K562 (cell line): ENCODE data around the gene GSTA4. TPM values are rescaled to one million over a fixed set of nuclear protein-coding genes. Genes with fewer than 3 reads are reported as not detected.

Source experiments
- BCOR ChIP-seq: fragments of 450-650 bp; IDR thresholded peaks from 2 replicates; pipeline ENCODE4 v1.6.1; 2016
- DEAF1 ChIP-seq: fragments of 450-650 bp; formaldehyde crosslinking; IDR thresholded peaks from 2 replicates; pipeline ENCODE4 v1.4.0; 2020; ENCODE audit warnings: mild to moderate bottlenecking, moderate library complexity
- ELF2 ChIP-seq: fragments of 250-450 bp; sonication (Bioruptor Pico); IDR thresholded peaks from 2 replicates; pipeline ENCODE4 v1.5.0; 2021; ENCODE audit warnings: mild to moderate bottlenecking
- GATAD2B ChIP-seq: fragments of 450-650 bp; IDR thresholded peaks from 2 replicates; pipeline ENCODE4 v1.6.1; 2017; ENCODE audit warnings: mild to moderate bottlenecking, borderline replicate concordance
- MAZ ChIP-seq, 2 experiments: fragments of 450-650 bp in 1 of 2; sonication (generic) in 1 of 2; formaldehyde crosslinking; IDR thresholded peaks in 1 of 2; conservative IDR thresholded peaks in 1 of 2; 2 replicates each; pipeline versions ENCODE4 v1.4.0 to v1.5.0; 2020; ENCODE audit warnings: mild to moderate bottlenecking in 1 of 2, missing genetic modification reagents in 1 of 2
- MTA3 ChIP-seq: fragments of 450-650 bp; formaldehyde crosslinking; IDR thresholded peaks from 2 replicates; pipeline ENCODE4 v1.6.1; 2017; ENCODE audit warnings: mild to moderate bottlenecking, borderline replicate concordance
- NCOR1 ChIP-seq: fragments of 450-650 bp; IDR thresholded peaks from 2 replicates; pipeline ENCODE4 v1.6.1; 2016; ENCODE audit warnings: mild to moderate bottlenecking, moderate library complexity
- NR2C2 ChIP-seq, 2 experiments: fragments of 200-800 bp in 1 of 2; sonication (Bioruptor generic) in 1 of 2; sonication (generic) in 1 of 2; formaldehyde crosslinking in 1 of 2; IDR thresholded peaks; 2 replicates each; pipeline versions ENCODE4 v1.6.1 to v1.8.0; 2016 to 2022; ENCODE audit warnings: mild to moderate bottlenecking in 1 of 2, missing compliant biosample characterization in 1 of 2, missing genetic modification characterization in 1 of 2, missing genetic modification reagents in 1 of 2
- POLR2G ChIP-seq: fragments of 200-400 bp; formaldehyde crosslinking; IDR thresholded peaks from 2 replicates; pipeline ENCODE4 v1.6.1; 2017; ENCODE audit warnings: low read depth, mild to moderate bottlenecking, antibody characterized with exemption, low read length, moderate library complexity
- RNF2 ChIP-seq: sonication (generic); IDR thresholded peaks from 2 replicates; pipeline ENCODE4 v1.6.1; 2016
- STAT6 ChIP-seq: sonication (generic); formaldehyde crosslinking; IDR thresholded peaks from 2 replicates; pipeline ENCODE4 v1.8.1; 2023; ENCODE audit warnings: mild to moderate bottlenecking, missing genetic modification reagents
- TAF7 ChIP-seq: fragments of 450-650 bp; IDR thresholded peaks from 2 replicates; pipeline ENCODE4 v1.6.1; 2016; ENCODE audit warnings: missing genetic modification characterization, missing compliant biosample characterization
- TCF7 ChIP-seq: sonication (generic); IDR thresholded peaks from 2 replicates; pipeline ENCODE4 v1.6.1; 2016; ENCODE audit warnings: antibody characterized with exemption, borderline replicate concordance
- TEAD1 ChIP-seq, 2 experiments: fragments of 450-650 bp in 1 of 2; sonication (generic) in 1 of 2; formaldehyde crosslinking; IDR thresholded peaks; 2 replicates each; pipeline versions ENCODE4 v1.4.0 to v1.8.0; 2020 to 2022; ENCODE audit warnings: mild to moderate bottlenecking in 2 of 2, missing genetic modification reagents in 1 of 2
- ZNF253 ChIP-seq: fragments of 250-450 bp; sonication (Bioruptor Pico); conservative IDR thresholded peaks from 2 replicates; pipeline ENCODE4 v1.6.1; 2021; ENCODE audit warnings: mild to moderate bottlenecking
- polyA plus RNA-seq, 8 experiments: library from polyadenylated mRNA; depleted of rRNA in 4 of 8; stranded (reverse) in 5 of 8; unstranded in 3 of 8; fragments of >200 nt; fragmentation: Nextera tagmentation in 2 of 8; fragmentation: Illumina TruSeq in 1 of 8; extraction: Ambion mirVana in 2 of 8; extraction: Trizol in 1 of 8; gene quantifications; 2 replicates each; pipeline versions ENCODE4 v1.2.1 to v1.2.3, GENCODE V29; 2011 to 2014; ENCODE audit warnings: inconsistent platforms in 1 of 8, missing spikeins in 1 of 8
- total RNA-seq, 7 experiments: library from RNA; depleted of rRNA in 6 of 7; stranded (reverse); fragments of >200 nt in 6 of 7; fragmentation: Illumina TruSeq in 2 of 7; extraction: Trizol in 2 of 7; gene quantifications; 2 replicates each; pipeline versions ENCODE4 v1.2.1 to v1.2.3, GENCODE V29; 2011 to 2021; ENCODE audit warnings: low replicate concordance in 1 of 7
- TF ChIP-seq, protein P1 (sequence below): IDR thresholded peaks from 2 replicates; pipeline ENCODE4 v1.6.1; 2016; ENCODE audit warnings: missing genetic modification characterization, missing compliant biosample characterization
- TF ChIP-seq, protein P2 (sequence below): fragments of 450-650 bp; IDR thresholded peaks from 2 replicates; pipeline ENCODE4 v1.6.1; 2014; ENCODE audit warnings: low read depth, mild to moderate bottlenecking, moderate library complexity, borderline replicate concordance

The GSTA4 gene
- total and polyA plus RNA-seq, 9 of the 15 experiments (the other 6 are each of a cell fraction or from before 2014, with no cell fraction given), result 0.89 to 4.0 (median 2.0) TPM

DNA sequence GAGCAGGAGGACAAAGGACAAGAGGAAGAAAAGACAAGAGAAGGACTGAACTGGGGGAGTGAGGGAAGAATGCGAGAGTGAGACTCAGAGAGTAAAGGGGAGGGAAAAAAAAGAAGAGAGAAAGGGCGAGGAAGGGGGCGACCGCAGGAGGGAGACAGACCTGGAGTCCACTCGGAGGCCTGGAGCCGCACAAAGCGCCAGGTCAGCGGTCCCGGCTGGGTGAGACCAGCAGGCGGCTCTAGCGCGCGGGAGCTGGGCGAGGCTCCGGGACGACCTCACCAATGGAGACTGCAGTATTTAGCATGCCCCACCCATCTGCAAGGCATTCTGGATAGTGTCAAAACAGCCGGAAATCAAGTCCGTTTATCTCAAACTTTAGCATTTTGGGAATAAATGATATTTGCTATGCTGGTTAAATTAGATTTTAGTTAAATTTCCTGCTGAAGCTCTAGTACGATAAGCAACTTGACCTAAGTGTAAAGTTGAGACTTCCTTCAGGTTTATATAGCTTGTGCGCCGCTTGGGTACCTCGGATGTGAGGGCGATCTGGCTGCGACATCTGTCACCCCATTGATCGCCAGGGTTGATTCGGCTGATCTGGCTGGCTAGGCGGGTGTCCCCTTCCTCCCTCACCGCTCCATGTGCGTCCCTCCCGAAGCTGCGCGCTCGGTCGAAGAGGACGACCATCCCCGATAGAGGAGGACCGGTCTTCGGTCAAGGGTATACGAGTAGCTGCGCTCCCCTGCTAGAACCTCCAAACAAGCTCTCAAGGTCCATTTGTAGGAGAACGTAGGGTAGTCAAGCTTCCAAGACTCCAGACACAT is at the start of gene GSTA4 (continued):
- TF ChIP-seq GATAD2B (peak; percentile 59; the same call in 1 of the 2 replicates), ZNF253 (CRISPR knock-in tag) (0 out of 2 replicates have a peak, but pooled peaks have one; percentile 85), STAT6 (0 out of 2 replicates have a peak, but pooled peaks have one; percentile 74), MTA3 (peak; percentile 86; the same call in 1 of the 2 replicates), BCOR (peak; percentile 62), DEAF1 (CRISPR knock-in tag) (peak; percentile 20; the same call in 1 of the 2 replicates), TEAD1 (CRISPR knock-in tag; IDR thresholded peaks at IDR 0.05) (peak; percentile 16 to 64; a peak in 1 of 4 replicates), ELF2 (CRISPR knock-in tag) (peak; percentile 73), NR2C2 (CRISPR knock-in tag; IDR thresholded peaks at IDR 0.05) (0 out of 2 replicates have a peak, but pooled peaks have one; percentile 10), NR2C2 (tag; IDR thresholded peaks at IDR 0.05) (peak; percentile 66), TCF7 (peak; percentile 12; the same call in 1 of the 2 replicates), NCOR1 (peak; percentile 45), MAZ (CRISPR knock-in tag; conservative IDR thresholded peaks at IDR 0.05 in 1 of 2, IDR thresholded peaks at IDR 0.05 in 1 of 2) (peak; percentile 68 to 78; a peak in 3 of 4 replicates), POLR2G (peak; percentile 77), RNF2 (peak; percentile 49; the same call in 1 of the 2 replicates), TAF7 (0 out of 2 replicates have a peak, but pooled peaks have one; percentile 45)
- TF ChIP-seq, protein P1, sequence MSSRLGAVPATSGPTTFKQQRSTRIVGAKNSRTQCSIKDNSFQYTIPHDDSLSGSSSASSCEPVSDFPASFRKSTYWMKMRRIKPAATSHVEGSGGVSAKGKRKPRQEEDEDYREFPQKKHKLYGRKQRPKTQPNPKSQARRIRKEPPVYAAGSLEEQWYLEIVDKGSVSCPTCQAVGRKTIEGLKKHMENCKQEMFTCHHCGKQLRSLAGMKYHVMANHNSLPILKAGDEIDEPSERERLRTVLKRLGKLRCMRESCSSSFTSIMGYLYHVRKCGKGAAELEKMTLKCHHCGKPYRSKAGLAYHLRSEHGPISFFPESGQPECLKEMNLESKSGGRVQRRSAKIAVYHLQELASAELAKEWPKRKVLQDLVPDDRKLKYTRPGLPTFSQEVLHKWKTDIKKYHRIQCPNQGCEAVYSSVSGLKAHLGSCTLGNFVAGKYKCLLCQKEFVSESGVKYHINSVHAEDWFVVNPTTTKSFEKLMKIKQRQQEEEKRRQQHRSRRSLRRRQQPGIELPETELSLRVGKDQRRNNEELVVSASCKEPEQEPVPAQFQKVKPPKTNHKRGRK, result 0 out of 2 replicates have a peak, but pooled peaks have one; percentile 32
- TF ChIP-seq, protein P2, sequence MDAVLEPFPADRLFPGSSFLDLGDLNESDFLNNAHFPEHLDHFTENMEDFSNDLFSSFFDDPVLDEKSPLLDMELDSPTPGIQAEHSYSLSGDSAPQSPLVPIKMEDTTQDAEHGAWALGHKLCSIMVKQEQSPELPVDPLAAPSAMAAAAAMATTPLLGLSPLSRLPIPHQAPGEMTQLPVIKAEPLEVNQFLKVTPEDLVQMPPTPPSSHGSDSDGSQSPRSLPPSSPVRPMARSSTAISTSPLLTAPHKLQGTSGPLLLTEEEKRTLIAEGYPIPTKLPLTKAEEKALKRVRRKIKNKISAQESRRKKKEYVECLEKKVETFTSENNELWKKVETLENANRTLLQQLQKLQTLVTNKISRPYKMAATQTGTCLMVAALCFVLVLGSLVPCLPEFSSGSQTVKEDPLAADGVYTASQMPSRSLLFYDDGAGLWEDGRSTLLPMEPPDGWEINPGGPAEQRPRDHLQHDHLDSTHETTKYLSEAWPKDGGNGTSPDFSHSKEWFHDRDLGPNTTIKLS, result peak; percentile 61; the same call in 1 of the 2 replicates
